HEK293 (cell line): ENCODE results near the gene MAP3K4.

Experiments
- CTCF ChIA-PET: fragments of 350-600 bp; formaldehyde crosslinking; extraction: SDS; loops from one replicate; lab custom pipeline; 2021; ENCODE audit warnings: antibody characterized with exemption; lab: Yijun Ruan, JAX
- POLR2A ChIA-PET: fragments of 300-600 bp; formaldehyde crosslinking; extraction: SDS; loops from one replicate; lab custom pipeline; 2020; ENCODE audit warnings: antibody characterized with exemption, inconsistent platforms; lab: Yijun Ruan, JAX
- H3K27ac ChIP-seq: fragments of 200-500 bp; sonication (Bioruptor generic); 2 replicates; pipeline ENCODE4 v1.5.1; 2014; ENCODE audit warnings: low read depth, low read length, control low read depth, inconsistent platforms; ENCODE audit errors: extremely low read depth
- H3K36me3 ChIP-seq, 2 experiments: fragments of 200-500 bp in 1 of 2; sonication (Bioruptor generic) in 1 of 2; 1 replicate in 1 of 2; 2 replicates in 1 of 2; pipeline ENCODE4 v1.5.1; 2014 to 2017; ENCODE audit warnings: inconsistent platforms in 2 of 2, low read length in 2 of 2; ENCODE audit not compliant: control insufficient read depth in 2 of 2, insufficient read depth in 1 of 2
- H3K4me1 ChIP-seq: fragments of 200-500 bp; sonication (Bioruptor generic); 2 replicates; pipeline ENCODE4 v1.5.1; 2014; ENCODE audit warnings: mild to moderate bottlenecking, low read length, inconsistent platforms; ENCODE audit not compliant: control insufficient read depth, insufficient read depth
- H3K4me3 ChIP-seq: 2 replicates; pipeline ENCODE4 v1.5.1; 2011; ENCODE audit warnings: low read depth, mild to moderate bottlenecking, control low read depth, low read length, moderate library complexity
- H3K9me3 ChIP-seq: fragments of 200-500 bp; sonication (Bioruptor generic); 2 replicates; pipeline ENCODE4 v1.5.1; 2014; ENCODE audit warnings: low read depth, low read length, inconsistent platforms; ENCODE audit not compliant: control insufficient read depth, insufficient read depth
- BCL11B ChIP-seq: fragments of 450-650 bp; formaldehyde crosslinking; IDR thresholded peaks from 2 replicates; pipeline ENCODE4 v1.5.1; 2016; ENCODE audit warnings: low read depth, missing biosample characterization, missing genetic modification characterization
- GFI1B ChIP-seq: fragments of 450-650 bp; formaldehyde crosslinking; IDR thresholded peaks from 2 replicates; pipeline ENCODE4 v1.5.1; 2016; ENCODE audit warnings: missing biosample characterization, missing genetic modification characterization
- HOXA7 ChIP-seq: sonication (generic); formaldehyde crosslinking; IDR thresholded peaks from 2 replicates; pipeline ENCODE4 v1.8.1; 2022; ENCODE audit warnings: missing genetic modification reagents, borderline replicate concordance
- HOXD13 ChIP-seq: sonication (generic); formaldehyde crosslinking; IDR thresholded peaks from 2 replicates; pipeline ENCODE4 v1.8.0; 2022; ENCODE audit warnings: missing genetic modification reagents, borderline replicate concordance
- IKZF3 ChIP-seq: fragments of 450-650 bp; IDR thresholded peaks from 2 replicates; pipeline ENCODE4 v1.5.0; 2018; ENCODE audit warnings: missing biosample characterization, mild to moderate bottlenecking, missing genetic modification characterization, moderate library complexity
- KLF1 ChIP-seq: fragments of 450-650 bp; formaldehyde crosslinking; IDR thresholded peaks from 2 replicates; pipeline ENCODE4 v1.5.1; 2016; ENCODE audit warnings: missing biosample characterization, missing genetic modification characterization
- MYNN ChIP-seq: fragments of 450-650 bp; formaldehyde crosslinking; IDR thresholded peaks from 2 replicates; pipeline ENCODE4 v1.5.1; 2016; ENCODE audit warnings: missing biosample characterization, missing genetic modification characterization, borderline replicate concordance
- REPIN1 ChIP-seq: fragments of 450-650 bp; formaldehyde crosslinking; IDR thresholded peaks from 2 replicates; pipeline ENCODE4 v1.5.1; 2017; ENCODE audit warnings: missing biosample characterization, missing genetic modification characterization, low read depth
- YY1 ChIP-seq: fragments of 450-650 bp; formaldehyde crosslinking; IDR thresholded peaks from 2 replicates; pipeline ENCODE4 v1.5.1; 2018; ENCODE audit warnings: missing biosample characterization, missing genetic modification characterization
- ZEB2 ChIP-seq: fragments of 450-650 bp; formaldehyde crosslinking; IDR thresholded peaks from 2 replicates; pipeline ENCODE4 v1.5.1; 2016; ENCODE audit warnings: missing biosample characterization, missing genetic modification characterization
- ZIC2 ChIP-seq: fragments of 450-650 bp; formaldehyde crosslinking; IDR thresholded peaks from 2 replicates; pipeline ENCODE4 v1.5.1; 2016; ENCODE audit warnings: missing biosample characterization, missing genetic modification characterization
- ZNF140 ChIP-seq: fragments of 450-650 bp; formaldehyde crosslinking; IDR thresholded peaks from 2 replicates; pipeline ENCODE4 v1.5.1; 2016; ENCODE audit warnings: missing biosample characterization, missing genetic modification characterization
- ZNF24 ChIP-seq: fragments of 450-650 bp; formaldehyde crosslinking; IDR thresholded peaks from 2 replicates; pipeline ENCODE4 v1.5.1; 2016; ENCODE audit warnings: missing biosample characterization, missing genetic modification characterization
- ZNF274 ChIP-seq, 2 experiments: fragments of 200-500 bp in 1 of 2; fragments of 450-650 bp in 1 of 2; sonication (Bioruptor generic) in 1 of 2; formaldehyde crosslinking in 1 of 2; IDR thresholded peaks; 2 replicates each; pipeline versions ENCODE4 v1.5.1 to v1.6.1; 2014 to 2016; ENCODE audit warnings: borderline replicate concordance in 1 of 2, inconsistent platforms in 1 of 2, low read length in 1 of 2, missing biosample characterization in 1 of 2, missing genetic modification characterization in 1 of 2
- ZNF335 ChIP-seq: fragments of 450-650 bp; formaldehyde crosslinking; conservative IDR thresholded peaks from 2 replicates; pipeline ENCODE4 v1.5.1; 2016; ENCODE audit warnings: missing biosample characterization, missing genetic modification characterization
- ZNF404 ChIP-seq: fragments of 450-650 bp; formaldehyde crosslinking; IDR thresholded peaks from 2 replicates; pipeline ENCODE4 v1.5.1; 2017; ENCODE audit warnings: missing biosample characterization, missing genetic modification characterization
- ZNF423 ChIP-seq: fragments of 450-650 bp; formaldehyde crosslinking; IDR thresholded peaks from 2 replicates; pipeline ENCODE4 v1.5.1; 2016; ENCODE audit warnings: missing biosample characterization, missing genetic modification characterization
- ZNF433 ChIP-seq: fragments of 450-650 bp; formaldehyde crosslinking; IDR thresholded peaks from 2 replicates; pipeline ENCODE4 v1.5.1; 2016; ENCODE audit warnings: missing biosample characterization, missing genetic modification characterization, low read depth
- ZNF571 ChIP-seq: fragments of 450-650 bp; formaldehyde crosslinking; IDR thresholded peaks from 2 replicates; pipeline ENCODE4 v1.5.0; 2017; ENCODE audit warnings: missing biosample characterization, missing genetic modification characterization
- ZNF658 ChIP-seq: fragments of 450-650 bp; formaldehyde crosslinking; IDR thresholded peaks from 2 replicates; pipeline ENCODE4; 2016; ENCODE audit warnings: missing biosample characterization, missing genetic modification characterization
- ZNF707 ChIP-seq: fragments of 450-650 bp; formaldehyde crosslinking; IDR thresholded peaks from 2 replicates; pipeline ENCODE4 v1.5.1; 2016; ENCODE audit warnings: missing biosample characterization, missing genetic modification characterization
- ZNF785 ChIP-seq: fragments of 450-650 bp; formaldehyde crosslinking; IDR thresholded peaks from 2 replicates; pipeline ENCODE4 v1.5.1; 2016; ENCODE audit warnings: missing biosample characterization, missing genetic modification characterization
- ZSCAN23 ChIP-seq: fragments of 450-650 bp; formaldehyde crosslinking; IDR thresholded peaks from 2 replicates; pipeline ENCODE4 v1.5.1; 2016; ENCODE audit warnings: missing biosample characterization, missing genetic modification characterization
- TF ChIP-seq, protein P1 (sequence below): fragments of 450-650 bp; formaldehyde crosslinking; IDR thresholded peaks from 2 replicates; pipeline ENCODE4 v1.5.1; 2016; ENCODE audit warnings: missing biosample characterization, missing genetic modification characterization
- TF ChIP-seq, protein P2 (sequence below): fragments of 450-650 bp; formaldehyde crosslinking; IDR thresholded peaks from 2 replicates; pipeline ENCODE4 v1.5.1; 2017; ENCODE audit warnings: missing biosample characterization, mild to moderate bottlenecking, missing genetic modification characterization, moderate library complexity
- TF ChIP-seq, protein P3 (sequence below): fragments of 450-650 bp; formaldehyde crosslinking; IDR thresholded peaks from 2 replicates; pipeline ENCODE4 v1.5.1; 2017; ENCODE audit warnings: missing biosample characterization, missing genetic modification characterization
- TF ChIP-seq, protein P4 (sequence below): fragments of 450-650 bp; formaldehyde crosslinking; IDR thresholded peaks from 2 replicates; pipeline ENCODE4 v1.5.1; 2016; ENCODE audit warnings: missing biosample characterization, missing genetic modification characterization
- TF ChIP-seq, protein P5 (sequence below): fragments of 450-650 bp; formaldehyde crosslinking; IDR thresholded peaks from 2 replicates; pipeline ENCODE4 v1.5.1; 2016; ENCODE audit warnings: missing biosample characterization, missing genetic modification characterization
- TF ChIP-seq, protein P6 (sequence below): fragments of 450-650 bp; formaldehyde crosslinking; IDR thresholded peaks from 2 replicates; pipeline ENCODE4 v1.5.1; 2016; ENCODE audit warnings: missing biosample characterization, missing genetic modification characterization

MAP3K4 gene

DNA sequence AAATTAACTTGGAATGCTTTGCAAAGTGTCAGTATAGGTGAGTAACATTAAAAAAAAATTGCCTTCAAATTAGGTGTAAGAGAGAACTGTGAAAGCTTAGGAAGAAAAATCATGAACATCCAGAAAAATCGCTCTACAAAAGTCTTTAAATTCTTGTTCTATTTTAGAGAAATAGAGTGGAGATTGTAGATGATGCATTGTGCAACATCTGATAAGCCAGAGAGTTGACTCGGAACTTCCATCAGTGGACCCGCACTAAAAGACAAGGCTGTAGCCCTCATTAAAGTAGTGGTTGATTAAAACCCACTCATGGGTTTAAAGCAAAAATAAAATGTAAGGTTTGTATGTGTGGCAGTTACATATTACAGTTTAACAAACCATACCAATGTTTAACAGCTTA is 35.8 kb downstream of the MAP3K4 start:
- 0 out of 2 replicates have a peak, but pooled peaks cover 2% of the 10 kb centered on the region for H3K4me1 ChIP-seq
- POLR2A ChIA-PET = no interaction called here
- CTCF ChIA-PET = interaction anchor here (0.7 to 1.6 kb wide), 3 partner anchors 35 to 350 kb away, joined by 4 read pairs; no protein-coding TSS in a partner anchor

DNA sequence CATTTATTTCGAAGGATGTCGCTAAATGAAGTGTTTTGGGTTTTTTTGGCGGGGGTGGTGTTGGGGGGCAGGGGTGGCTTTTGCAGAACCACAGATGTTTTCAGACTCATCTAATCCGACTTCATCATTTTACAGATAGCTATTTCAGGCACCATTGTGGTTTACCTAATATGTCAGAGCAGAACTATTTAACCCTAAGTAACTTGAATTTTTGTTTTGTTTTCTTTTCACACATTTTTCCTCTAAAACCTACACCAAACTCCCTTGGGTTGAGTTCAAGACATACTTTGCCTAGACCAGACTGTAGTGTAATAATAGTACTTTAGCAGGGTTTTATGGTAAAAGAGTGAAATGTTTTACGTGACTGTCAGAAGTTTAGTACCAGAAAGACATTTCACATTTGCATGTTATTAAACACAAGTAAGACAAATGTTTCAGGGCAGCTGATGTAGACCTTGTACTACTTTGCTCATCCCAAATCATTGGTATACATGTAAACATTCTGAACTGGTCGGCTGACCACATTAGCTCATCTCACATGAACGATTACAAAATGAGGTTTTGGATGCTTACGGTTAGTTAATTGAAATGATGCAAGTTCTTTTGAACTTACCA is 37.7 kb downstream of the MAP3K4 start:
- CTCF ChIA-PET = interaction anchor here (1.1 to 1.4 kb wide), 4 partner anchors 19 to 296 kb away, joined by 3 to 6 read pairs (median 4); no protein-coding TSS in a partner anchor
- H3K27ac ChIP-seq = no peak overlapping the region
- TF ChIP-seq ZNF335 (tag by site-specific recombination) (peak; percentile 27; the same call in 1 of the 2 replicates), ZNF707 (tag by site-specific recombination) (no peak), KLF1 (tag by site-specific recombination) (no peak), HOXA7 (CRISPR knock-in tag) (no peak), IKZF3 (tag by site-specific recombination) (no peak), ZNF785 (tag by site-specific recombination) (no peak), ZEB2 (tag by site-specific recombination) (peak; percentile 16; the same call in 1 of the 2 replicates), ZNF433 (tag by site-specific recombination) (no peak)
- TF ChIP-seq, protein P1, sequence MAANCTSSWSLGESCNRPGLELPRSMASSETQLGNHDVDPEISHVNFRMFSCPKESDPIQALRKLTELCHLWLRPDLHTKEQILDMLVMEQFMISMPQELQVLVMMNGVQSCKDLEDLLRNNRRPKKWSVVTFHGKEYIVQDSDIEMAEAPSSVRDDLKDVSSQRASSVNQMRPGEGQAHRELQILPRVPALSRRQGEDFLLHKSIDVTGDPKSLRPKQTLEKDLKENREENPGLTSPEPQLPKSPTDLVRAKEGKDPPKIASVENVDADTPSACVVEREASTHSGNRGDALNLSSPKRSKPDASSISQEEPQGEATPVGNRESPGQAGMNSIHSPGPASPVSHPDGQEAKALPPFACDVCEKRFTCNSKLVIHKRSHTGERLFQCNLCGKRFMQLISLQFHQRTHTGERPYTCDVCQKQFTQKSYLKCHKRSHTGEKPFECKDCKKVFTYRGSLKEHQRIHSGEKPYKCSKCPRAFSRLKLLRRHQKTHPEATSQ (tag by site-specific recombination) = no peak
- TF ChIP-seq, protein P2, sequence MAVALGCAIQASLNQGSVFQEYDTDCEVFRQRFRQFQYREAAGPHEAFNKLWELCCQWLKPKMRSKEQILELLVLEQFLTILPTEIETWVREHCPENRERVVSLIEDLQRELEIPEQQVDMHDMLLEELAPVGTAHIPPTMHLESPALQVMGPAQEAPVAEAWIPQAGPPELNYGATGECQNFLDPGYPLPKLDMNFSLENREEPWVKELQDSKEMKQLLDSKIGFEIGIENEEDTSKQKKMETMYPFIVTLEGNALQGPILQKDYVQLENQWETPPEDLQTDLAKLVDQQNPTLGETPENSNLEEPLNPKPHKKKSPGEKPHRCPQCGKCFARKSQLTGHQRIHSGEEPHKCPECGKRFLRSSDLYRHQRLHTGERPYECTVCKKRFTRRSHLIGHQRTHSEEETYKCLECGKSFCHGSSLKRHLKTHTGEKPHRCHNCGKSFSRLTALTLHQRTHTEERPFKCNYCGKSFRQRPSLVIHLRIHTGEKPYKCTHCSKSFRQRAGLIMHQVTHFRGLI (tag by site-specific recombination) = no peak
- TF ChIP-seq, protein P3, sequence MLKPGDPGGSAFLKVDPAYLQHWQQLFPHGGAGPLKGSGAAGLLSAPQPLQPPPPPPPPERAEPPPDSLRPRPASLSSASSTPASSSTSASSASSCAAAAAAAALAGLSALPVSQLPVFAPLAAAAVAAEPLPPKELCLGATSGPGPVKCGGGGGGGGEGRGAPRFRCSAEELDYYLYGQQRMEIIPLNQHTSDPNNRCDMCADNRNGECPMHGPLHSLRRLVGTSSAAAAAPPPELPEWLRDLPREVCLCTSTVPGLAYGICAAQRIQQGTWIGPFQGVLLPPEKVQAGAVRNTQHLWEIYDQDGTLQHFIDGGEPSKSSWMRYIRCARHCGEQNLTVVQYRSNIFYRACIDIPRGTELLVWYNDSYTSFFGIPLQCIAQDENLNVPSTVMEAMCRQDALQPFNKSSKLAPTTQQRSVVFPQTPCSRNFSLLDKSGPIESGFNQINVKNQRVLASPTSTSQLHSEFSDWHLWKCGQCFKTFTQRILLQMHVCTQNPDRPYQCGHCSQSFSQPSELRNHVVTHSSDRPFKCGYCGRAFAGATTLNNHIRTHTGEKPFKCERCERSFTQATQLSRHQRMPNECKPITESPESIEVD (tag by site-specific recombination) = peak; percentile 79
- no peak overlapping the region for H3K4me3 ChIP-seq
- H3K4me1 ChIP-seq = peaks cover 7% of the 10 kb centered on the region; the same call in 1 of the 2 replicates
- POLR2A ChIA-PET = no interaction called here
- no peaks in the 10 kb centered on the region for H3K36me3 ChIP-seq
- no peaks in the 10 kb centered on the region for H3K9me3 ChIP-seq

More for the DNA sequence above, 35.8 kb downstream of the MAP3K4 start:
- Histone ChIP-seq H3K9me3 (no peaks in the 10 kb centered on the region), H3K4me3 (no peak overlapping the region), H3K36me3 (no peaks in the 10 kb centered on the region), H3K27ac (no peak overlapping the region)
- no peak for TF ChIP-seq ZSCAN23 (tag by site-specific recombination)
- no peak for TF ChIP-seq ZNF274 (IDR thresholded peaks at IDR 0.05; ENCODE audit: low read length)
- TF ChIP-seq ZNF274 (tag by site-specific recombination; IDR thresholded peaks at IDR 0.05; ENCODE audit: borderline replicate concordance) = no peak
- TF ChIP-seq ZNF140 (tag by site-specific recombination) = no peak
- TF ChIP-seq GFI1B (tag by site-specific recombination) = no peak
- TF ChIP-seq ZIC2 (tag by site-specific recombination) = no peak
- TF ChIP-seq, protein P4, sequence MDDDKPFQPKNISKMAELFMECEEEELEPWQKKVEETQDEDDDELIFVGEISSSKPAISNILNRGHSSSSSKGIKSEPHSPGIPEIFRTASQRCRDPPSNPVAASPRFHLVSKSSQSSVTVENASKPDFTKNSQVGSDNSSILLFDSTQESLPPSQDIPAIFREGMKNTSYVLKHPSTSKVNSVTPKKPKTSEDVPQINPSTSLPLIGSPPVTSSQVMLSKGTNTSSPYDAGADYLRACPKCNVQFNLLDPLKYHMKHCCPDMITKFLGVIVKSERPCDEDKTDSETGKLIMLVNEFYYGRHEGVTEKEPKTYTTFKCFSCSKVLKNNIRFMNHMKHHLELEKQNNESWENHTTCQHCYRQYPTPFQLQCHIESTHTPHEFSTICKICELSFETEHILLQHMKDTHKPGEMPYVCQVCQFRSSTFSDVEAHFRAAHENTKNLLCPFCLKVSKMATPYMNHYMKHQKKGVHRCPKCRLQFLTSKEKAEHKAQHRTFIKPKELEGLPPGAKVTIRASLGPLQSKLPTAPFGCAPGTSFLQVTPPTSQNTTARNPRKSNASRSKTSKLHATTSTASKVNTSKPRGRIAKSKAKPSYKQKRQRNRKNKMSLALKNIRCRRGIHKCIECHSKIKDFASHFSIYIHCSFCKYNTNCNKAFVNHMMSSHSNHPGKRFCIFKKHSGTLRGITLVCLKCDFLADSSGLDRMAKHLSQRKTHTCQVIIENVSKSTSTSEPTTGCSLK (tag by site-specific recombination) = no peak
- no peak for TF ChIP-seq ZNF571 (tag by site-specific recombination)
- TF ChIP-seq ZNF404 (tag by site-specific recombination) = no peak
- TF ChIP-seq BCL11B (tag by site-specific recombination) = no peak
- TF ChIP-seq, protein P5, sequence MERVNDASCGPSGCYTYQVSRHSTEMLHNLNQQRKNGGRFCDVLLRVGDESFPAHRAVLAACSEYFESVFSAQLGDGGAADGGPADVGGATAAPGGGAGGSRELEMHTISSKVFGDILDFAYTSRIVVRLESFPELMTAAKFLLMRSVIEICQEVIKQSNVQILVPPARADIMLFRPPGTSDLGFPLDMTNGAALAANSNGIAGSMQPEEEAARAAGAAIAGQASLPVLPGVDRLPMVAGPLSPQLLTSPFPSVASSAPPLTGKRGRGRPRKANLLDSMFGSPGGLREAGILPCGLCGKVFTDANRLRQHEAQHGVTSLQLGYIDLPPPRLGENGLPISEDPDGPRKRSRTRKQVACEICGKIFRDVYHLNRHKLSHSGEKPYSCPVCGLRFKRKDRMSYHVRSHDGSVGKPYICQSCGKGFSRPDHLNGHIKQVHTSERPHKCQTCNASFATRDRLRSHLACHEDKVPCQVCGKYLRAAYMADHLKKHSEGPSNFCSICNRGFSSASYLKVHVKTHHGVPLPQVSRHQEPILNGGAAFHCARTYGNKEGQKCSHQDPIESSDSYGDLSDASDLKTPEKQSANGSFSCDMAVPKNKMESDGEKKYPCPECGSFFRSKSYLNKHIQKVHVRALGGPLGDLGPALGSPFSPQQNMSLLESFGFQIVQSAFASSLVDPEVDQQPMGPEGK (tag by site-specific recombination) = no peak
- no peak for TF ChIP-seq ZNF423 (tag by site-specific recombination)
- TF ChIP-seq ZNF24 = no peak
- no peak for TF ChIP-seq YY1
- TF ChIP-seq MYNN = no peak
- TF ChIP-seq, protein P6, sequence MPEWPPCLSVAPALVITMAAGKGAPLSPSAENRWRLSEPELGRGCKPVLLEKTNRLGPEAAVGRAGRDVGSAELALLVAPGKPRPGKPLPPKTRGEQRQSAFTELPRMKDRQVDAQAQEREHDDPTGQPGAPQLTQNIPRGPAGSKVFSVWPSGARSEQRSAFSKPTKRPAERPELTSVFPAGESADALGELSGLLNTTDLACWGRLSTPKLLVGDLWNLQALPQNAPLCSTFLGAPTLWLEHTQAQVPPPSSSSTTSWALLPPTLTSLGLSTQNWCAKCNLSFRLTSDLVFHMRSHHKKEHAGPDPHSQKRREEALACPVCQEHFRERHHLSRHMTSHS (tag by site-specific recombination) = no peak
- no peak for TF ChIP-seq REPIN1 (tag by site-specific recombination)
- no peak for TF ChIP-seq ZNF658 (tag by site-specific recombination)
- TF ChIP-seq HOXD13 (CRISPR knock-in tag) = no peak
- TF ChIP-seq IKZF3 (tag by site-specific recombination) = no peak
